H1 (cell line): Measurements from ENCODE around the gene SLC35G2. TPM values are rescaled to one million over a fixed set of nuclear protein-coding genes. Genes with fewer than 3 reads are reported as not detected.

Experiments used
- ATF3 ChIP-seq: IDR thresholded peaks from 2 replicates; pipeline ENCODE4 v1.6.1; 2011; ENCODE audit warnings: low read depth, mild to moderate bottlenecking, low read length; ENCODE audit not compliant: insufficient read depth
- CBX8 ChIP-seq: fragments of 300-800, 300-1000 bp; sonication (generic); IDR thresholded peaks from 2 replicates; pipeline ENCODE4 v1.7.1; 2016; ENCODE audit warnings: low read depth, low read length, borderline replicate concordance
- CHD7 ChIP-seq: fragments of 300-600 bp; sonication (generic); IDR thresholded peaks from 2 replicates; pipeline ENCODE4 v1.7.1; 2012; ENCODE audit warnings: low read length, moderate library complexity, mild to moderate bottlenecking, inconsistent platforms; ENCODE audit not compliant: insufficient replicate concordance
- EZH2 ChIP-seq: fragments of 200-600 bp; sonication (generic); IDR thresholded peaks from 2 replicates; pipeline ENCODE4 v1.7.1; 2012; ENCODE audit warnings: low read depth, mild to moderate bottlenecking, moderate library complexity, low read length, inconsistent platforms; ENCODE audit not compliant: severe bottlenecking
- GABPA ChIP-seq: IDR thresholded peaks from 2 replicates; pipeline ENCODE4 v1.6.1; 2011; ENCODE audit warnings: mild to moderate bottlenecking, low read length, moderate library complexity, borderline replicate concordance; ENCODE audit not compliant: insufficient read depth
- JUN ChIP-seq: IDR thresholded peaks from 2 replicates; pipeline ENCODE4 v1.6.1; 2011; ENCODE audit warnings: low read depth, mild to moderate bottlenecking, improper control_type of control experiment, low read length
- PHF8 ChIP-seq: fragments of 200-600 bp; sonication (generic); conservative IDR thresholded peaks from 2 replicates; pipeline ENCODE4 v1.7.1; 2012; ENCODE audit warnings: low read depth, mild to moderate bottlenecking, inconsistent platforms, low read length, moderate library complexity
- RBBP5 ChIP-seq: IDR thresholded peaks from 2 replicates; pipeline ENCODE4 v1.7.1; 2012; ENCODE audit warnings: low read depth, mild to moderate bottlenecking, inconsistent platforms, low read length, moderate library complexity, borderline replicate concordance
- SIX5 ChIP-seq: IDR thresholded peaks from 2 replicates; pipeline ENCODE4 v1.6.1; 2011; ENCODE audit warnings: mild to moderate bottlenecking, low read depth, low read length
- SRF ChIP-seq: IDR thresholded peaks from 2 replicates; pipeline ENCODE4 v1.6.1; 2011; ENCODE audit warnings: mild to moderate bottlenecking, low read depth, low read length, moderate library complexity
- YY1 ChIP-seq: IDR thresholded peaks from 2 replicates; pipeline ENCODE4 v1.6.1; 2011; ENCODE audit warnings: low read depth, mild to moderate bottlenecking, low read length
- polyA plus RNA-seq, 7 experiments: library from polyadenylated mRNA; depleted of rRNA in 3 of 7; stranded (reverse) in 5 of 7; unstranded in 2 of 7; fragments of >200 nt in 5 of 7; fragments of 200-250 nt in 2 of 7; gene quantifications; 1 replicate in 5 of 7; 2 replicates in 1 of 7; 4 replicates in 1 of 7; pipeline versions ENCODE4 v1.2.1 to v1.2.3, GENCODE V29; 2011 to 2013; ENCODE audit warnings: missing spikeins in 2 of 7, mixed read lengths in 2 of 7
- total RNA-seq: library from RNA; stranded (reverse); fragmentation: NEBNext Ultra II Directional; extraction: Animal tissue kit (Norgen Biotek cat#: 25700); gene quantifications from 2 replicates; pipeline ENCODE4 v1.2.1, GENCODE V29; 2021

Gene SLC35G2
- total and polyA plus RNA-seq, 2 of the 8 experiments (the other 6 are each of a cell fraction or from before 2014, with no cell fraction given), result 5.2 to 6.4 TPM

GRCh38 chr3:136869282-136869681 is 50.4 kb downstream of the SLC35G2 start (continued):
- TF ChIP-seq CHD7 (no peak), GABPA (no peak), JUN (no peak), ATF3 (no peak), RBBP5 (no peak), PHF8 (no peak), SRF (no peak), EZH2 (no peak), YY1 (no peak), SIX5 (no peak), CBX8 (no peak)
